ENCODE measurements around the gene SCT. TPM values are rescaled to one million over a fixed set of nuclear protein-coding genes. Genes with fewer than 3 reads are reported as not detected.

SCT gene
- total and polyA plus RNA-seq, 2 donors (not counting 1 experiment from before 2014, with no cell fraction given): not detected

GRCh38 chr11:614021-614622 lies 12.9 kb downstream of the SCT start:
- DNase-seq (ENCODE audit: low read depth in 2 of 2): no peak
- Histone ChIP-seq H2AFZ (ENCODE audit: low read length) (no peak overlapping the region), H3K9me3 (ENCODE audit: control insufficient read depth, insufficient read depth, low read depth, low read length) (no peaks in the 10 kb centered on the region), H3K27me3 (ENCODE audit: control insufficient read depth, insufficient read depth, low read length) (no peaks in the 10 kb centered on the region), H3K4me1 (ENCODE audit: control insufficient read depth, extremely low read depth, insufficient read depth, low read length) (no peaks in the 10 kb centered on the region), H3K4me2 (ENCODE audit: extremely low read depth, insufficient read depth, low read length) (no peak overlapping the region), H3K4me3 (replicated peaks in 1 of 4; ENCODE audit: control extremely low read depth in 1 of 4, insufficient read depth in 1 of 4, low read depth in 3 of 4, low read length in 4 of 4) (no peak overlapping the region), H4K20me1 (ENCODE audit: control insufficient read depth, extremely low read depth, insufficient read depth, low read length) (no peaks in the 10 kb centered on the region), H3K36me3 (ENCODE audit: control insufficient read depth, insufficient read depth, low read length) (peaks cover 36% of the 10 kb centered on the region), H3K79me2 (ENCODE audit: control insufficient read depth, insufficient read depth, low read length) (no peaks in the 10 kb centered on the region), H3K9ac (ENCODE audit: insufficient read depth, low read length) (no peak overlapping the region), H3K27ac (ENCODE audit: insufficient read depth, low read length) (peak overlapping the region; percentile 47)
- TF ChIP-seq EZH2 (IDR thresholded peaks at IDR 0.05; ENCODE audit: low read length, missing control alignments) (no peak), CTCF (conservative IDR thresholded peaks at IDR 0.05 in 1 of 2, IDR thresholded peaks at IDR 0.05 in 1 of 2; ENCODE audit: low read depth in 1 of 2, low read length in 2 of 2) (no peak)

- H3K36me3 ChIP-seq (ENCODE audit: control insufficient read depth, insufficient read depth, low read length): peaks cover 41% of the 10 kb centered on the region
- peak; percentile 37 to 38 for DNase-seq (ENCODE audit: low read depth in 2 of 2)
Measured at GRCh38 chr11:613369-613968, 13.5 kb downstream of the SCT start.

DNA sequence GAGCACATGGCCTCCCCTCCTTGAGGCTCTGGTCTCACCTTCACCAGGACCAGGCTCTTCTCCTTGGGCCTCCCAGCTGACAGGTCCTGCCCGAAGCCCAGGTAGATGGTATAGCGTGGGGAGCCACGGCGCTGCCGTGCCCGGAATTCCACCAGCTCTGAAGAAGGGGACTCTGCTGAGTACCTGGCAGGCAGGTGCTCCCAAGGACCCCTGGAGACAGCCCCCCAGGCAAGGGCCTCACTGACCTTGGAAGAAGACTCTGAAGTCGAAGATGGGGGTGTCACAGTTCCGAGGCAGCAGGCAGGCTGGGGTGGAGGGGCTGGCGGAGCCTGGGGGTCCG lies 14.1 kb downstream of the SCT start:
- Histone ChIP-seq H3K9me3 (ENCODE audit: control insufficient read depth, insufficient read depth, low read depth, low read length) (no peaks in the 10 kb centered on the region), H3K27ac (ENCODE audit: insufficient read depth, low read length) (no peak overlapping the region), H2AFZ (ENCODE audit: low read length) (no peak overlapping the region), H4K20me1 (ENCODE audit: control insufficient read depth, extremely low read depth, insufficient read depth, low read length) (no peaks in the 10 kb centered on the region), H3K36me3 (ENCODE audit: control insufficient read depth, insufficient read depth, low read length) (peaks cover 43% of the 10 kb centered on the region), H3K27me3 (ENCODE audit: control insufficient read depth, insufficient read depth, low read length) (no peaks in the 10 kb centered on the region), H3K4me1 (ENCODE audit: control insufficient read depth, extremely low read depth, insufficient read depth, low read length) (no peaks in the 10 kb centered on the region), H3K79me2 (ENCODE audit: control insufficient read depth, insufficient read depth, low read length) (no peaks in the 10 kb centered on the region), H3K4me2 (ENCODE audit: extremely low read depth, insufficient read depth, low read length) (no peak overlapping the region), H3K9ac (ENCODE audit: insufficient read depth, low read length) (no peak overlapping the region), H3K4me3 (replicated peaks in 1 of 4; ENCODE audit: control extremely low read depth in 1 of 4, insufficient read depth in 1 of 4, low read depth in 3 of 4, low read length in 4 of 4) (no peak overlapping the region)
- no peak for DNase-seq (ENCODE audit: low read depth in 2 of 2)
- TF ChIP-seq EZH2 (IDR thresholded peaks at IDR 0.05; ENCODE audit: low read length, missing control alignments) (no peak), CTCF (conservative IDR thresholded peaks at IDR 0.05 in 1 of 2, IDR thresholded peaks at IDR 0.05 in 1 of 2; ENCODE audit: low read depth in 1 of 2, low read length in 2 of 2) (no peak)

More at GRCh38 chr11:613369-613968, 13.5 kb downstream of the SCT start:
- H3K9ac ChIP-seq (ENCODE audit: insufficient read depth, low read length): no peak overlapping the region
- TF ChIP-seq CTCF (conservative IDR thresholded peaks at IDR 0.05 in 1 of 2, IDR thresholded peaks at IDR 0.05 in 1 of 2; ENCODE audit: low read depth in 1 of 2, low read length in 2 of 2) (no peak), EZH2 (IDR thresholded peaks at IDR 0.05; ENCODE audit: low read length, missing control alignments) (no peak)
- H3K4me1 ChIP-seq (ENCODE audit: control insufficient read depth, extremely low read depth, insufficient read depth, low read length): no peaks in the 10 kb centered on the region
- H3K4me3 ChIP-seq (replicated peaks in 1 of 4; ENCODE audit: control extremely low read depth in 1 of 4, insufficient read depth in 1 of 4, low read depth in 3 of 4, low read length in 4 of 4): no peak overlapping the region
- no peaks in the 10 kb centered on the region for H3K27me3 ChIP-seq (ENCODE audit: control insufficient read depth, insufficient read depth, low read length)
- no peak overlapping the region for H2AFZ ChIP-seq (ENCODE audit: low read length)
- H3K27ac ChIP-seq (ENCODE audit: insufficient read depth, low read length): peak overlapping the region; percentile 47
- no peaks in the 10 kb centered on the region for H4K20me1 ChIP-seq (ENCODE audit: control insufficient read depth, extremely low read depth, insufficient read depth, low read length)
- no peaks in the 10 kb centered on the region for H3K9me3 ChIP-seq (ENCODE audit: control insufficient read depth, insufficient read depth, low read depth, low read length)
- no peaks in the 10 kb centered on the region for H3K79me2 ChIP-seq (ENCODE audit: control insufficient read depth, insufficient read depth, low read length)
- no peak overlapping the region for H3K4me2 ChIP-seq (ENCODE audit: extremely low read depth, insufficient read depth, low read length)

All from fibroblast of lung (primary cell).